ENCODE measurements around the gene P4HA3.
A peak's percentile ranks its signal among the peaks of the same experiment; 100 is the strongest.

The P4HA3 gene

DNA sequence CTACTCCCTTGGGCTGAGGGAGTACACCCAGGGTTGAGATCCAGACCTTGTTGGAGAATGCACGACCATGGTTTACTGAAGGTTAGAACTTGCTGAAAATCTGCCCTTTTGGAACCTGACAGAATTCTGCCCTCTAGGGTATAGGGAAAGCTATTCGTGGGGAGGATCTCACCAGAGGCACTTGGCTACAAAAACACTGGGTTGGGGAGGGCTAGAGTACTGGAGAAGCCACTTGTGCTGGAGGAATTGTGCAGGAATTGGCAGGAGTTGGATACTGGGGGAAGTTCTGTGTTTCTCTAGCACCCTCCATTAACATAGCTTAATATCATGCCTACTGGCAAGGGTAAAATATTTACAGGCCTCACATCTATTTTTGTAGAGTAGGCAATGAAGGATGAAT, 84.5 kb downstream of the P4HA3 start:
- Histone ChIP-seq H3K27ac (no peak overlapping the region), H3K27me3 (replicated peaks) (no peaks in the 10 kb centered on the region), H3K36me3 (replicated peaks) (peaks cover 5% of the 10 kb centered on the region), H3K4me3 (ENCODE audit: low read depth, low read length) (no peak overlapping the region)
- in situ Hi-C loops (cut with HindIII; ENCODE audit: low pct_ligation_motif_present, low sequenced_read_pairs): no loop called here
- no peak for DNase-seq
- TF ChIP-seq, protein P1, sequence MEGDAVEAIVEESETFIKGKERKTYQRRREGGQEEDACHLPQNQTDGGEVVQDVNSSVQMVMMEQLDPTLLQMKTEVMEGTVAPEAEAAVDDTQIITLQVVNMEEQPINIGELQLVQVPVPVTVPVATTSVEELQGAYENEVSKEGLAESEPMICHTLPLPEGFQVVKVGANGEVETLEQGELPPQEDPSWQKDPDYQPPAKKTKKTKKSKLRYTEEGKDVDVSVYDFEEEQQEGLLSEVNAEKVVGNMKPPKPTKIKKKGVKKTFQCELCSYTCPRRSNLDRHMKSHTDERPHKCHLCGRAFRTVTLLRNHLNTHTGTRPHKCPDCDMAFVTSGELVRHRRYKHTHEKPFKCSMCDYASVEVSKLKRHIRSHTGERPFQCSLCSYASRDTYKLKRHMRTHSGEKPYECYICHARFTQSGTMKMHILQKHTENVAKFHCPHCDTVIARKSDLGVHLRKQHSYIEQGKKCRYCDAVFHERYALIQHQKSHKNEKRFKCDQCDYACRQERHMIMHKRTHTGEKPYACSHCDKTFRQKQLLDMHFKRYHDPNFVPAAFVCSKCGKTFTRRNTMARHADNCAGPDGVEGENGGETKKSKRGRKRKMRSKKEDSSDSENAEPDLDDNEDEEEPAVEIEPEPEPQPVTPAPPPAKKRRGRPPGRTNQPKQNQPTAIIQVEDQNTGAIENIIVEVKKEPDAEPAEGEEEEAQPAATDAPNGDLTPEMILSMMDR (IDR thresholded peaks at IDR 0.05; ENCODE audit: low read depth, low read length, missing control alignments): no peak

DNA sequence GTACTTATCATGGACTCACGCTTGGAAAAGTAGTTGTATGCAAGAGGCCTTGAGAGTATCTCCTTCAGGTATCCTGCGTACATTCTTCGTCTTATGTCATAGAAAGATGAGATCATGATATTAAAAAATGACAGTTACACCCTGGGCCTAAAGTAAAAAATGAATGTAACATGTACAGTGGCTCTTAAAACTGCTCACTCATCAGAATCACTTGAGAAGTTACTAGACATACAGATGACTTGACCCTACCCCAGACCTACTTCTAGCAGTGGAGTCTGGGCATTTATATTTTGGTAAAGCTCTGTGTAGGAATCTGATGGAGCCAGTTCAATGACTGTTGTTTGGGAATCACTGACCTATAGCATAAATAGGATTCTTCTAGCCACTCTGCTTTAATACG, 85.9 kb downstream of the P4HA3 start:
- Histone ChIP-seq H3K4me3 (ENCODE audit: low read depth, low read length) (no peak overlapping the region), H3K27me3 (replicated peaks) (no peaks in the 10 kb centered on the region), H3K27ac (no peak overlapping the region), H3K36me3 (replicated peaks) (peaks cover 3% of the 10 kb centered on the region)
- in situ Hi-C loops (cut with HindIII; ENCODE audit: low pct_ligation_motif_present, low sequenced_read_pairs): no loop called here
- DNase-seq: no peak
- TF ChIP-seq, protein P1 (IDR thresholded peaks at IDR 0.05; ENCODE audit: low read depth, low read length, missing control alignments): no peak

- Histone ChIP-seq H3K4me3 (ENCODE audit: low read depth, low read length) (no peak overlapping the region), H3K27me3 (replicated peaks) (no peaks in the 10 kb centered on the region), H3K27ac (no peak overlapping the region), H3K36me3 (replicated peaks) (no peaks in the 10 kb centered on the region)
- TF ChIP-seq, protein P1 (IDR thresholded peaks at IDR 0.05; ENCODE audit: low read depth, low read length, missing control alignments): no peak
- in situ Hi-C loops (cut with HindIII; ENCODE audit: low pct_ligation_motif_present, low sequenced_read_pairs): no loop called here
- peak; percentile 9 for DNase-seq
Measured at GRCh38 chr11:74221816-74222215, 89.6 kb downstream of the P4HA3 start.

GRCh38 chr11:74220376-74220775, 91.1 kb downstream of the P4HA3 start:
- no peak for DNase-seq
- in situ Hi-C loops (cut with HindIII; ENCODE audit: low pct_ligation_motif_present, low sequenced_read_pairs): no loop called here
- TF ChIP-seq, protein P1 (IDR thresholded peaks at IDR 0.05; ENCODE audit: low read depth, low read length, missing control alignments): no peak
- Histone ChIP-seq H3K27me3 (replicated peaks) (no peaks in the 10 kb centered on the region), H3K36me3 (replicated peaks) (no peaks in the 10 kb centered on the region), H3K27ac (no peak overlapping the region), H3K4me3 (ENCODE audit: low read depth, low read length) (no peak overlapping the region)

Data from brain microvascular endothelial cell (primary cell).